ENCODE measurements around the gene TMPRSS15.

DNA sequence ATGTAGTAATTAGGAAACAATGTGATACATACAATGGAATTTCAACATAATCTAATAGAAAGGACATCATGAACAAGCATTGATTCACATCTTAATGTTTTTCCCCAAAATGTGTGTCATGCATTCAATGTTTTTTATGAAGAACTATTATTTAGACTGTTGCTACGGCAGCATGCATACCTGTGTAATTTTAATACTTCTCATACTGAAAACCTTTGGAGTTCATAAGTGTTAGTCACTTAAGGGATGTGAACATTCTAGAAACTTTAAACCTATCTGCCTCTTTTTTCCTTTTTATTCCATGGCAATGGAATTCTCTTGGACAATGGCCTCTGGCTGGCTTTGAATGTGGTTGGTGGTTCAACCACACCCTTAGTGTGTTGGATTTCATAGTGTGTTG, 48.6 kb downstream of the TMPRSS15 start:
- TF ChIP-seq, protein P1, sequence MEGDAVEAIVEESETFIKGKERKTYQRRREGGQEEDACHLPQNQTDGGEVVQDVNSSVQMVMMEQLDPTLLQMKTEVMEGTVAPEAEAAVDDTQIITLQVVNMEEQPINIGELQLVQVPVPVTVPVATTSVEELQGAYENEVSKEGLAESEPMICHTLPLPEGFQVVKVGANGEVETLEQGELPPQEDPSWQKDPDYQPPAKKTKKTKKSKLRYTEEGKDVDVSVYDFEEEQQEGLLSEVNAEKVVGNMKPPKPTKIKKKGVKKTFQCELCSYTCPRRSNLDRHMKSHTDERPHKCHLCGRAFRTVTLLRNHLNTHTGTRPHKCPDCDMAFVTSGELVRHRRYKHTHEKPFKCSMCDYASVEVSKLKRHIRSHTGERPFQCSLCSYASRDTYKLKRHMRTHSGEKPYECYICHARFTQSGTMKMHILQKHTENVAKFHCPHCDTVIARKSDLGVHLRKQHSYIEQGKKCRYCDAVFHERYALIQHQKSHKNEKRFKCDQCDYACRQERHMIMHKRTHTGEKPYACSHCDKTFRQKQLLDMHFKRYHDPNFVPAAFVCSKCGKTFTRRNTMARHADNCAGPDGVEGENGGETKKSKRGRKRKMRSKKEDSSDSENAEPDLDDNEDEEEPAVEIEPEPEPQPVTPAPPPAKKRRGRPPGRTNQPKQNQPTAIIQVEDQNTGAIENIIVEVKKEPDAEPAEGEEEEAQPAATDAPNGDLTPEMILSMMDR (IDR thresholded peaks at IDR 0.05): no peak
- TF ChIP-seq POLR2AphosphoS5 (IDR thresholded peaks at IDR 0.05): no peak

All from sigmoid colon (tissue), 4 donors.